ENCODE data around the gene PRSS57.

PRSS57 gene

DNA sequence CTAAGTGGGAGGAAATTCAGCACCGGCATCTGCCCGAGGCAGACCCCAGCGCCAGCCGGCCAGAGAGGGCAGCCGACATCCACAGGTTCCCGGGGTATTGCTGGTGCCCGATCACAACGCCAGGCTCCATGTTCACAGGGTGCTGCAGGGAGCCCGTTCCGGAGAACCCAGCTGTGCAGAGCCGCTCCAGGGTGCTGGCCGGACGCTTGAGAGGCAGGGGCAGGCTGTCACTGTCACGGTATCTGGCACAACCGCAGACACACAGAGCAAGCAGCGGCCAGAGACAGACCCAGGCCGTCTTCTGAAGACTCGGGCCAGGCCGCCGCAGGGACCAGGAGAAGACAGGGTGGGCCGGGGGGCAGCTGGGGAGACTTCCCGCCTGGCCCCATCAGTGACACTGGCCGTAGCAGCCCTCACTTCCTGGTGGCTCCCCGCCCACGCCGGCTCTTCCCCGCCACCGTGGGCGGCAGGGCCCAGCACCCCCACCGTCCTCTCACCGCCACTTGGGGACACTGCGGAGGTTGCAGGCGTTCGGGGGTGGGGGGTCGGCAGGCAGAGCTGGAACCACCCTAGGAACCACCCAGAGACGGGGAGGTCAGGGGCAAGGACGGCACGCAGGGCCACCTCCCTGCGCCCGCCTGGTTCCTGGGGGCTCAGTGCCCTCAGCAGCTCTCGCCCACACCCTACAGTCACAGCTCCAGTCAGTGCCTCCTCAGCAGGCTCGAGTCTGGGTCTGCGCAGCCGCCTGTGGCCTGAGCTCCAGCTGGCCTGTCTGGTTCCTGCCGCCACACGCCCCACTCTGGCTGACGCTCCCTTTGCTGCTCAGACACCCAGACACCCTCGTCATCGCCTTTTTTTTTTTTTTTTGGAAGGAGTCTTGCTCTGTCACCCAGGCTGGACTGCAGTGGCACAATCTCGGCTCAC lies 36.1 kb downstream of the PRSS57 start:
- H3K27ac ChIP-seq (replicated peaks) = no peak overlapping the region
- DNase-seq (ENCODE audit: low read depth in 1 of 2, low spot score in 1 of 2) = no peak
- TF ChIP-seq SPI1 (IDR thresholded peaks at IDR 0.05; ENCODE audit: borderline replicate concordance, low read depth) (no peak), POLR2AphosphoS5 (IDR thresholded peaks at IDR 0.05; ENCODE audit: low read depth) (no peak), REST (IDR thresholded peaks at IDR 0.05; ENCODE audit: insufficient replicate concordance, low read depth) (no peak), CTCF (IDR thresholded peaks at IDR 0.05; ENCODE audit: insufficient read depth, low read length) (no peak), GABPA (IDR thresholded peaks at IDR 0.05; ENCODE audit: low read depth) (no peak)
- no peak overlapping the region for H3K4me3 ChIP-seq (replicated peaks; ENCODE audit: insufficient read depth, low read length)
- H3K27me3 ChIP-seq (ENCODE audit: insufficient read depth, poor library complexity, severe bottlenecking) = no peaks in the 10 kb centered on the region

GRCh38 chr19:658059-658839 lies 37.0 kb downstream of the PRSS57 start:
- no peak for DNase-seq (ENCODE audit: low read depth in 1 of 2, low spot score in 1 of 2)
- no peaks in the 10 kb centered on the region for H3K27me3 ChIP-seq (ENCODE audit: insufficient read depth, poor library complexity, severe bottlenecking)
- no peak for TF ChIP-seq CTCF (IDR thresholded peaks at IDR 0.05; ENCODE audit: insufficient read depth, low read length)
- no peak for TF ChIP-seq REST (IDR thresholded peaks at IDR 0.05; ENCODE audit: insufficient replicate concordance, low read depth)
- no peak for TF ChIP-seq GABPA (IDR thresholded peaks at IDR 0.05; ENCODE audit: low read depth)
- TF ChIP-seq POLR2AphosphoS5 (IDR thresholded peaks at IDR 0.05; ENCODE audit: low read depth) = no peak
- TF ChIP-seq SPI1 (IDR thresholded peaks at IDR 0.05; ENCODE audit: borderline replicate concordance, low read depth) = no peak
- no peak overlapping the region for H3K27ac ChIP-seq (replicated peaks)
- no peak overlapping the region for H3K4me3 ChIP-seq (replicated peaks; ENCODE audit: insufficient read depth, low read length)

DNA sequence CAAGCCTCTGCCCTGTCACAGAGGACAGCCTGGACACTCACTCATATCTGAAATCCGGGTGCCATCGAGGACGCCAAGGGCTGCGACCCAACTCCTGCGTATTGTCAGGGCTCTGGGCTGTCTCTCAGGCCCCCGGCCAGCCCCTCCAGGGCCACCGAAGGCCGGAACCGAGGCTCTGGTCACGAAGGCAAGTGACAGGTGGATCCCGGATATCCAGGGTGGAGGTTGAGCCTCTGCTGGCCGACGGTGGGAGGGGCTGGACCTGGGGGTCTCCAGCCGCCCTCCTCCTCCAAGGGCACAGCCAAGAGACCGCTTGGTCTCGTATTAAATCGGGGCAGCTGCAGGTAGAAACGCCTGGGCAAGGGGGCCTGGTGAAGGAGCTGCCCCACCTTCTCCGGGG lies 37.6 kb downstream of the PRSS57 start:
- DNase-seq (ENCODE audit: low read depth in 1 of 2, low spot score in 1 of 2) = no peak
- Histone ChIP-seq H3K4me3 (replicated peaks; ENCODE audit: insufficient read depth, low read length) (no peak overlapping the region), H3K27me3 (ENCODE audit: insufficient read depth, poor library complexity, severe bottlenecking) (no peaks in the 10 kb centered on the region), H3K27ac (replicated peaks) (no peak overlapping the region)
- TF ChIP-seq GABPA (IDR thresholded peaks at IDR 0.05; ENCODE audit: low read depth) = no peak
- TF ChIP-seq CTCF (IDR thresholded peaks at IDR 0.05; ENCODE audit: insufficient read depth, low read length) = no peak
- no peak for TF ChIP-seq POLR2AphosphoS5 (IDR thresholded peaks at IDR 0.05; ENCODE audit: low read depth)
- TF ChIP-seq REST (IDR thresholded peaks at IDR 0.05; ENCODE audit: insufficient replicate concordance, low read depth) = no peak
- TF ChIP-seq SPI1 (IDR thresholded peaks at IDR 0.05; ENCODE audit: borderline replicate concordance, low read depth) = no peak
